GM13976 (cell line): ENCODE data around the gene LRRC70.

Experiments used
- DNase-seq: peaks from one replicate; pipeline ENCODE4 v3.0.0; 2012; ENCODE audit warnings: low spot score
- CTCF ChIP-seq: IDR thresholded peaks from 2 replicates; pipeline ENCODE4 v1.5.1; 2012; ENCODE audit warnings: borderline replicate concordance, mild to moderate bottlenecking; ENCODE audit not compliant: insufficient read depth; ENCODE audit errors: extremely low read depth, missing control alignments, control extremely low read depth
- in situ Hi-C: fragments of 300-500 bp; cut with MboI; formaldehyde crosslinking; loops from one replicate; pipeline ENCODE4 v1.12.0; 2022; ENCODE audit warnings: low sequenced_read_pairs, mixed read lengths, inconsistent platforms; ENCODE audit not compliant: unreplicated experiment

LRRC70 gene

GRCh38 chr5:62608529-62609511 lies 30.2 kb downstream of the LRRC70 start:
- in situ Hi-C loops = no loop called here
- no peak for DNase-seq
- no peak for TF ChIP-seq CTCF

GRCh38 chr5:62614355-62614754 lies 35.7 kb downstream of the LRRC70 start:
- in situ Hi-C loops = no loop called here
- DNase-seq = no peak
- no peak for TF ChIP-seq CTCF

GRCh38 chr5:62616615-62617277 lies 38.1 kb downstream of the LRRC70 start:
- DNase-seq = no peak

GRCh38 chr5:62617943-62618342 lies 39.3 kb downstream of the LRRC70 start:
- in situ Hi-C loops = no loop called here
- TF ChIP-seq CTCF = no peak
- DNase-seq = no peak

More at GRCh38 chr5:62616615-62617277, 38.1 kb downstream of the LRRC70 start:
- in situ Hi-C loops = no loop called here
- no peak for TF ChIP-seq CTCF

GRCh38 chr5:62620761-62621160 lies 42.1 kb downstream of the LRRC70 start:
- in situ Hi-C loops = no loop called here
- no peak for TF ChIP-seq CTCF
- DNase-seq = no peak

GRCh38 chr5:62621280-62621679 lies 42.7 kb downstream of the LRRC70 start:
- in situ Hi-C loops = no loop called here
- no peak for DNase-seq
- no peak for TF ChIP-seq CTCF
